ENCODE measurements around the gene BIRC6.
"Not testable (repeated sequence)": the region's sequence is repeated elsewhere in the genome, so short reads cannot be mapped to it uniquely, and the experiment has no call there.

BIRC6 gene

GRCh38 chr2:32356681-32357317 lies at the start of gene BIRC6:
Gene BIRC6 (plus strand): TSS chr2:32357023. CDS start chr2:32357162, 139 bp downstream.
- peak; percentile 75 for DNase-seq (ENCODE audit: low read depth)

- no peak for DNase-seq (ENCODE audit: low read depth)
Observed at GRCh38 chr2:32310577-32310976, 46.2 kb upstream of the BIRC6 start.

GRCh38 chr2:32314886-32315285 lies 41.9 kb upstream of the BIRC6 start:
- no peak for DNase-seq (ENCODE audit: low read depth)

- DNase-seq (ENCODE audit: low read depth), result not testable (repeated sequence)
Observed at GRCh38 chr2:32328679-32329078, 28.1 kb upstream of the BIRC6 start.

- not testable (repeated sequence) for DNase-seq (ENCODE audit: low read depth)
Observed at GRCh38 chr2:32329180-32329980, 27.4 kb upstream of the BIRC6 start.

GRCh38 chr2:32330136-32330535 lies 26.7 kb upstream of the BIRC6 start:
- DNase-seq (ENCODE audit: low read depth), result no peak

- no peak for DNase-seq (ENCODE audit: low read depth)
Observed at GRCh38 chr2:32342801-32343200, 14.0 kb upstream of the BIRC6 start.

- DNase-seq (ENCODE audit: low read depth), result not testable (repeated sequence)
Observed at GRCh38 chr2:32350797-32351196, 6.0 kb upstream of the BIRC6 start.

GRCh38 chr2:32355976-32356680 lies 695 bp upstream of the BIRC6 start:
- no peak for DNase-seq (ENCODE audit: low read depth)

- no peak for DNase-seq (ENCODE audit: low read depth)
Observed at GRCh38 chr2:32357318-32358110, 691 bp downstream of the BIRC6 start.

GRCh38 chr2:32358111-32358482 lies 1.3 kb downstream of the BIRC6 start:
- DNase-seq (ENCODE audit: low read depth), result no peak

- DNase-seq (ENCODE audit: low read depth), result no peak
Observed at GRCh38 chr2:32360416-32360815, 3.6 kb downstream of the BIRC6 start.

GRCh38 chr2:32362997-32363396 lies 6.2 kb downstream of the BIRC6 start:
- not testable (repeated sequence) for DNase-seq (ENCODE audit: low read depth)

- no peak for DNase-seq (ENCODE audit: low read depth)
Observed at GRCh38 chr2:32363597-32363996, 6.8 kb downstream of the BIRC6 start.

GRCh38 chr2:32364290-32364689 lies 7.5 kb downstream of the BIRC6 start:
- not testable (repeated sequence) for DNase-seq (ENCODE audit: low read depth)

GRCh38 chr2:32365679-32366078 lies 8.9 kb downstream of the BIRC6 start:
- not testable (repeated sequence) for DNase-seq (ENCODE audit: low read depth)

- no peak for DNase-seq (ENCODE audit: low read depth)
Observed at GRCh38 chr2:32366595-32366994, 9.8 kb downstream of the BIRC6 start.

- DNase-seq (ENCODE audit: low read depth), result no peak
Observed at GRCh38 chr2:32369222-32369621, 12.4 kb downstream of the BIRC6 start.

GRCh38 chr2:32370942-32371341 lies 14.1 kb downstream of the BIRC6 start:
- not testable (repeated sequence) for DNase-seq (ENCODE audit: low read depth)

- no peak for DNase-seq (ENCODE audit: low read depth)
Observed at GRCh38 chr2:32372519-32373182, 15.8 kb downstream of the BIRC6 start.

- no peak for DNase-seq (ENCODE audit: low read depth)
Observed at GRCh38 chr2:32375228-32375892, 18.5 kb downstream of the BIRC6 start.
